ENCODE results near the gene HSPA4. TPM values are rescaled to one million over a fixed set of nuclear protein-coding genes. Genes with fewer than 3 reads are reported as not detected.
"Not testable (repeated sequence)": the region's sequence is repeated elsewhere in the genome, so short reads cannot be mapped to it uniquely, and the experiment has no call there.

HSPA4 gene
- 154 TPM for polyA plus RNA-seq (2013, experiment 1 of 2)
- 164 TPM for polyA plus RNA-seq (2013, experiment 2 of 2)

DNA sequence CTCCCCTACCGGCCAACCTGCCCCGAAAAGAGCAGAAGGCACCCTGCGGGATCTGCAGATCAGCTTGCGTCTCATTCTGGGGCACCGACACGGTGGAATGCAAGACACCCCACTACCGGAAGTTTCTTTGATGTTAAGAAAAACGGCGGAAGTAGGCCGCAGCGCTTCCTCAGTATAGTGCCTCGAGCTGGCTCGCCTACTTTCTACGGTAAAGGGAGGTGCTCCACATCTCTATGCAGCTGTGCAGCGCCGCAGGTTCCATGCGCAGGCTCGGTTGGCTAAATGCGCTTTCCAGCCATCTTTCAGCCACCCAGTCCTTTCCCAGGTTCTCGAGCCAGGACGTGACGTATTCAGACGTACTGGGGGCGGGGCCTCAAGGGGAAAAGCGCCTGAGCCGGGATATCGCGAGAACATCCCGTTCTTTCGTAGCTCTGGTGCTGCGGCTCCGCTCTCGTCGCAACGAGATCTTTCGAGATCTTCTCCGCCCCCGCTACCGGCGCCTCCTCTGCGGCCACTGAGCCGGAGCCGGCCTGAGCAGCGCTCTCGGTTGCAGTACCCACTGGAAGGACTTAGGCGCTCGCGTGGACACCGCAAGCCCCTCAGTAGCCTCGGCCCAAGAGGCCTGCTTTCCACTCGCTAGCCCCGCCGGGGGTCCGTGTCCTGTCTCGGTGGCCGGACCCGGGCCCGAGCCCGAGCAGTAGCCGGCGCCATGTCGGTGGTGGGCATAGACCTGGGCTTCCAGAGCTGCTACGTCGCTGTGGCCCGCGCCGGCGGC is at the start of gene HSPA4:
Gene HSPA4 (plus strand): TSS at position 472 of the 775 bp plus-strand sequence. CDS start 238 bp downstream, at position 710.
- Histone ChIP-seq H2BK12ac (ENCODE audit: low read length in 2 of 2) (peak within 1 kb of the TSS in 1 of 2 experiments; percentile 10), H3K36me3 (ENCODE audit: control insufficient read depth in 1 of 2, insufficient read depth in 2 of 2, low read depth in 1 of 2, low read length in 2 of 2) (peaks cover 0 to 8% of the 10 kb centered on the region in 2 experiments), H3K18ac (ENCODE audit: low read depth in 1 of 2, low read length in 2 of 2) (peak within 1 kb of the TSS; percentile 93 to 98), H3K27me3 (ENCODE audit: control insufficient read depth in 1 of 2, insufficient read depth in 1 of 2, low read length in 2 of 2) (no peaks in the 10 kb centered on the region), H2AK5ac (ENCODE audit: low read length, severe bottlenecking) (peak within 1 kb of the TSS; percentile 31), H4K8ac (ENCODE audit: low read length) (peak within 1 kb of the TSS; percentile 96), H3K9ac (ENCODE audit: low read length) (peak within 1 kb of the TSS; percentile 98), H4K91ac (ENCODE audit: low read length) (peak within 1 kb of the TSS; percentile 94), H3K4me2 (ENCODE audit: low read length, poor library complexity, severe bottlenecking) (peak within 1 kb of the TSS; percentile 66), H2BK120ac (ENCODE audit: low read depth, low read length) (peak within 1 kb of the TSS; percentile 88), H3K27ac (ENCODE audit: low read length, poor library complexity, severe bottlenecking) (peak within 1 kb of the TSS; percentile 99), H2BK15ac (ENCODE audit: low read depth, poor library complexity, severe bottlenecking) (peak within 1 kb of the TSS; percentile 97), H3K4me3 (ENCODE audit: insufficient read depth in 1 of 2, low read depth in 1 of 2, low read length in 2 of 2) (peak within 1 kb of the TSS; percentile 91 to 92), H3K23ac (ENCODE audit: low read length in 2 of 2) (peak within 1 kb of the TSS; percentile 8 to 75), H3K4ac (ENCODE audit: low read depth in 1 of 2, low read length in 2 of 2) (peak within 1 kb of the TSS; percentile 88 to 95), H3K4me1 (ENCODE audit: control insufficient read depth, insufficient read depth, low read depth, low read length) (peaks cover 8% of the 10 kb centered on the region), H3K9me3 (ENCODE audit: control insufficient read depth, low read length) (no peaks in the 10 kb centered on the region), H2AFZ (ENCODE audit: low read depth, low read length) (peak within 1 kb of the TSS; percentile 66), H3K79me1 (replicated peaks; ENCODE audit: low read length, poor library complexity, severe bottlenecking) (peaks cover 6% of the 10 kb centered on the region), H3K14ac (ENCODE audit: low read length in 2 of 2) (peak within 1 kb of the TSS; percentile 16 to 88), H2BK5ac (ENCODE audit: low read depth, low read length, poor library complexity, severe bottlenecking) (peak within 1 kb of the TSS; percentile 83)
- WGBS, result under 1% methylated on average over 68 of the region's 68 CpGs
- peak; percentile 99 for DNase-seq

GRCh38 chr5:133006653-133007052 is 45.2 kb upstream of the HSPA4 start:
- Histone ChIP-seq H2BK5ac (ENCODE audit: low read depth, low read length, poor library complexity, severe bottlenecking) (no peak overlapping the region), H3K4me2 (ENCODE audit: low read length, poor library complexity, severe bottlenecking) (no peak overlapping the region), H2AK5ac (ENCODE audit: low read length, severe bottlenecking) (no peak overlapping the region), H3K9me3 (ENCODE audit: control insufficient read depth, low read length) (no peaks in the 10 kb centered on the region), H3K9ac (ENCODE audit: low read length) (no peak overlapping the region), H3K23ac (ENCODE audit: low read length in 2 of 2) (no peak overlapping the region), H4K8ac (ENCODE audit: low read length) (no peak overlapping the region), H3K36me3 (ENCODE audit: control insufficient read depth in 1 of 2, insufficient read depth in 2 of 2, low read depth in 1 of 2, low read length in 2 of 2) (peaks cover 10 to 32% of the 10 kb centered on the region in 2 experiments), H3K4me1 (ENCODE audit: control insufficient read depth, insufficient read depth, low read depth, low read length) (peaks cover 2% of the 10 kb centered on the region), H3K4me3 (ENCODE audit: insufficient read depth in 1 of 2, low read depth in 1 of 2, low read length in 2 of 2) (no peak overlapping the region), H3K79me1 (replicated peaks; ENCODE audit: low read length, poor library complexity, severe bottlenecking) (peaks cover 19% of the 10 kb centered on the region), H4K91ac (ENCODE audit: low read length) (no peak overlapping the region), H3K18ac (ENCODE audit: low read depth in 1 of 2, low read length in 2 of 2) (no peak overlapping the region), H2AFZ (ENCODE audit: low read depth, low read length) (no peak overlapping the region), H3K27ac (ENCODE audit: low read length, poor library complexity, severe bottlenecking) (no peak overlapping the region), H2BK15ac (ENCODE audit: low read depth, poor library complexity, severe bottlenecking) (no peak overlapping the region), H3K14ac (ENCODE audit: low read length in 2 of 2) (no peak overlapping the region), H2BK120ac (ENCODE audit: low read depth, low read length) (no peak overlapping the region), H2BK12ac (ENCODE audit: low read length in 2 of 2) (no peak overlapping the region), H3K4ac (ENCODE audit: low read depth in 1 of 2, low read length in 2 of 2) (no peak overlapping the region), H3K27me3 (ENCODE audit: control insufficient read depth in 1 of 2, insufficient read depth in 1 of 2, low read length in 2 of 2) (no peaks in the 10 kb centered on the region)
- DNase-seq, result no peak
- WGBS, result no CpG with 5 or more reads among the region's 1 CpG

GRCh38 chr5:133008455-133008854 is 43.4 kb upstream of the HSPA4 start:
- not testable (repeated sequence) for H3K4me1 ChIP-seq (ENCODE audit: control insufficient read depth, insufficient read depth, low read depth, low read length); DNase-seq; H3K9ac ChIP-seq (ENCODE audit: low read length); H3K14ac ChIP-seq (ENCODE audit: low read length in 2 of 2); H4K8ac ChIP-seq (ENCODE audit: low read length); H3K4ac ChIP-seq (ENCODE audit: low read depth in 1 of 2, low read length in 2 of 2); H3K27me3 ChIP-seq (ENCODE audit: control insufficient read depth in 1 of 2, insufficient read depth in 1 of 2, low read length in 2 of 2); H2AFZ ChIP-seq (ENCODE audit: low read depth, low read length); H2AK5ac ChIP-seq (ENCODE audit: low read length, severe bottlenecking); H3K9me3 ChIP-seq (ENCODE audit: control insufficient read depth, low read length); H3K27ac ChIP-seq (ENCODE audit: low read length, poor library complexity, severe bottlenecking); H2BK5ac ChIP-seq (ENCODE audit: low read depth, low read length, poor library complexity, severe bottlenecking); H3K18ac ChIP-seq (ENCODE audit: low read depth in 1 of 2, low read length in 2 of 2); H2BK15ac ChIP-seq (ENCODE audit: low read depth, poor library complexity, severe bottlenecking); H2BK12ac ChIP-seq (ENCODE audit: low read length in 2 of 2); H3K4me3 ChIP-seq (ENCODE audit: insufficient read depth in 1 of 2, low read depth in 1 of 2, low read length in 2 of 2); H4K91ac ChIP-seq (ENCODE audit: low read length); H2BK120ac ChIP-seq (ENCODE audit: low read depth, low read length); H3K4me2 ChIP-seq (ENCODE audit: low read length, poor library complexity, severe bottlenecking); H3K23ac ChIP-seq (ENCODE audit: low read length in 2 of 2)
- H3K36me3 ChIP-seq (ENCODE audit: control insufficient read depth in 1 of 2, insufficient read depth in 2 of 2, low read depth in 1 of 2, low read length in 2 of 2), result peaks cover 9 to 23% of the 10 kb centered on the region in 2 experiments
- 81% methylated on average over 6 of the region's 6 CpGs for WGBS
- H3K79me1 ChIP-seq (replicated peaks; ENCODE audit: low read length, poor library complexity, severe bottlenecking), result peaks cover 22% of the 10 kb centered on the region

DNA sequence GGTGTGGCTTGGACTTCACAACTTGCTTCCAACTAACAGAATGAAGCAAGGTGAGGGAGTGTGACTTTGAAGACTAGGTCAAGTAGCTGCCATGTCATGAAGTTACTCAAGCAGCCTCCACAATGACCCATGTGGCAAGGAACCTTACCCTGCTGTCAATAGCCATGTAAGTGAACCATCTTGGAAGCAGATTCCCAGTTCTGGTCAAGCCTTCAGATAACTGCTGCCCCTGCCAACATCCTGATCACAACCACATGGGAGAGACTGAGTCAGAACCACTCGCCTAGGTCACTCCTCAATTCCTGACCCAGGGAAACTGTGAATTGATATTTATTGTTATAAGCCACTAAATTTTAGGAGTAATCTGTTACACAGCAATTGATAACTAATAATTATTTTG is 36.3 kb upstream of the HSPA4 start:
- Histone ChIP-seq H3K4ac (ENCODE audit: low read depth in 1 of 2, low read length in 2 of 2) (no peak overlapping the region), H3K14ac (ENCODE audit: low read length in 2 of 2) (no peak overlapping the region), H2BK5ac (ENCODE audit: low read depth, low read length, poor library complexity, severe bottlenecking) (no peak overlapping the region), H3K27me3 (ENCODE audit: control insufficient read depth in 1 of 2, insufficient read depth in 1 of 2, low read length in 2 of 2) (no peaks in the 10 kb centered on the region), H2BK15ac (ENCODE audit: low read depth, poor library complexity, severe bottlenecking) (no peak overlapping the region), H3K27ac (ENCODE audit: low read length, poor library complexity, severe bottlenecking) (no peak overlapping the region), H3K4me3 (ENCODE audit: insufficient read depth in 1 of 2, low read depth in 1 of 2, low read length in 2 of 2) (no peak overlapping the region), H3K18ac (ENCODE audit: low read depth in 1 of 2, low read length in 2 of 2) (no peak overlapping the region), H3K36me3 (ENCODE audit: control insufficient read depth in 1 of 2, insufficient read depth in 2 of 2, low read depth in 1 of 2, low read length in 2 of 2) (peaks cover 11 to 38% of the 10 kb centered on the region in 2 experiments), H3K4me2 (ENCODE audit: low read length, poor library complexity, severe bottlenecking) (no peak overlapping the region), H4K8ac (ENCODE audit: low read length) (no peak overlapping the region), H3K9ac (ENCODE audit: low read length) (peak overlapping the region; percentile 17), H3K9me3 (ENCODE audit: control insufficient read depth, low read length) (no peaks in the 10 kb centered on the region), H2AK5ac (ENCODE audit: low read length, severe bottlenecking) (no peak overlapping the region), H3K79me1 (replicated peaks; ENCODE audit: low read length, poor library complexity, severe bottlenecking) (peaks cover 27% of the 10 kb centered on the region), H2BK12ac (ENCODE audit: low read length in 2 of 2) (no peak overlapping the region), H3K4me1 (ENCODE audit: control insufficient read depth, insufficient read depth, low read depth, low read length) (peaks cover 2% of the 10 kb centered on the region), H2AFZ (ENCODE audit: low read depth, low read length) (no peak overlapping the region), H4K91ac (ENCODE audit: low read length) (no peak overlapping the region), H3K23ac (ENCODE audit: low read length in 2 of 2) (no peak overlapping the region), H2BK120ac (ENCODE audit: low read depth, low read length) (no peak overlapping the region)
- no CpG with 5 or more reads among the region's 1 CpG for WGBS
- no peak for DNase-seq
